T-helper 1 cell treated with Interleukin-12 subunit alpha and Interleukin-12 subunit beta and Interleukin-4 antibody, amounts not matched to agents 30 ng/mL and 1 ng/mL, for 36 hours (primary cell): ENCODE data around the gene ROBO1. TPM values are rescaled to one million over a fixed set of nuclear protein-coding genes. Genes with fewer than 3 reads are reported as not detected.
"Not testable (repeated sequence)": the region's sequence is repeated elsewhere in the genome, so short reads cannot be mapped to it uniquely, and the experiment has no call there.

Experiments
- intact Hi-C: fragments of 100-400 bp; cut with micrococcal nuclease; formaldehyde crosslinking; loops from one replicate; pipeline ENCODE4 v1.15.1; 2024
- total RNA-seq: library from RNA; stranded (reverse); gene quantifications from 2 replicates; pipeline ENCODE4 v1.2.3, GENCODE V29; 2022

ROBO1 gene
- total RNA-seq, 1 donor from 2014 or later = 0.93 TPM

DNA sequence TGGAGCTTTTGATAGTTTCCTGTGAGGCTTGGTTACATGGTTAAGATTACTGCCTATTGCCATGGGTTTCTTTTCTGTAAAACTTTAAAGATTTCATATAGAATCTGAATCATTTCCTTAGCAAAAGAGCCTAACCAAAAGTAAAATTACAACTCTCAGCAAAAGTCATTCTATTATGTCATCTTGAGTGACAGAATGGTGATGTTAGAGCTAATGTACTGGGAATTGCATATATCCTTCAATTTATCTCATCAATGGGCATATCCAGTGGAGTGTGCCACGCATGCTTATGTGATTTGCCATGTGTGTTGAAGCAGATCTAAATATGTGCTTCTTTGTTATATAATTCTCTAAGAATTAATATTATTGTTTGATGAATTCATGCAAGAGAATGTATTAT, 212.1 kb downstream of the ROBO1 start:
- intact Hi-C loops = no loop called here

DNA sequence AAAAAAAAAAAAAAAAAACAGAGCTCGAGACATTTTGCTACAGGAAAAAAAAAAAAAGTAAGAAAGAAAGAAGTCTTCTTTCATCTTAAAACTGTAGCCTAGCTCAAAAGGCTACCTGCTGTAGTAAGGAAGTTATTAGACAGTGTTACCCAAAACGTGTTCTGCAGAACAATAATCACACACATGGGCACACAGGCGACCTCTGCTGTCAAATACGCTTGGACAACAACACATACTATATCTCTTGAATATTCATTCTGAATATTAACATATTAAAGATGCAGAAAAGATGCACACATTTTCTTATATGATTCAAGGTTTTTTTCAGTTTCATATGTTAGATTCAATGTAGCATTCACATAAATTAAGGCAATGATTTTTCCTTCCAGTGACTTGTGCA, 215.8 kb downstream of the ROBO1 start:
- intact Hi-C loops = no loop called here

DNA sequence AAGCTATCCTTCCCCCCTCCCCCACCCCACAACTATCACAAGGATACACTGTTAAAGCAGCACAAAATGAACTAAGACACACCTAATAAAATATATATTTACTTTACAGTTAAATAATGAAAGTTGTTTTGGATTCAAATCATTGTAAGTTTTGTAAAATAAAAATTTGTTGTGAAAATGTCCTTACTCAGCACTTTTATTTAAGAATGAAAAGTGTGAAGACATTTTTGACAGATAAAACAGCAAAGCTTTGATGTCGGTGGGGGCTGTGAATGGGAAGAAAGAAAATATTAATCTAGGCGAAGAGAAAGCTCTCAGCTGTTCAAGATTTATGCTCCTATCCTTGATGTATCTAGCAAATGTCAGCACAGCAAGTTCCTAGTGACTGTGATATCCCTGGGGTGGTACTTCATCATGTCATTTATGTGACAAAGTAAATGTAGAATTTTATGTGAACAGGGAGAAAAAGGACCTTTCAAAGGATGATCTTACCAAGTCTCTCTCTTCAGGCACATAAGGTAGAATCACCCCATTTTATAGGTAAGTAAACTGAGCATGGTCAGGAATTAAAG, 216.4 kb downstream of the ROBO1 start:
- intact Hi-C loops = no loop called here

DNA sequence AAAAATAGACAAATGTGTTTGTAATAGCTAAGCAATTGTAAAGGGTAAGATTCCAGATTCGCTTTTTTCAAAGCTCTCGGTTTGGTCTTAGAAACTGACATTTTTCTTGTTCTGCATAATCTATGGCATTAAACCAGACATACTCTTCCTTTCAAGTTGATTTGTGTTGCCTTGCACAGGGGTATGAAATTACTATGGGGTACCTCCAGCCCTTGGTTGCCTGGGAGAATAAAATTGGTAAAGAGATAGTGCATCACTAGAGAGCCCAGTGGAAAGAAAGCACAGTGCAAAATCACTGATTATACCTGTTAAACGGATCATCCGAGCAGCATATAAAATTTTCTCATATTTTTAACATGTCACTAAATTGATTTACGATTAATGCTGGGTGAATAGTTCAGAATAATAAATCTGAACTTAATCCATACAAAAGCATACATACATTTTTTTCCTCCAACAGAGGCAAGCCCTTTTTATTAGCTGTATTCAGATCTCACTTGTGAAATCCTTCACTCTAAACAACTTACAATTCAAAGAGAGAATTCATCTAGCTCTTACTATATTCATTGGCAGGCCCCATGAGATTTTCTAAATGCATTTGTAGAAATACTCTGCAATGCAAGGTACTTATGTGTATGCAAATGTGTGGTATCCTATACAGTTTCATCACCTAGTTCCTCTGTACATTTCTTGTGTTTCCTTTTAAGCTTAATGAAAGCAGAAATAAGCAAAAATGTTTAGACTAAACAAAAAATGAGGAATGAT, 224.4 kb downstream of the ROBO1 start:
- intact Hi-C loops = no loop called here

DNA sequence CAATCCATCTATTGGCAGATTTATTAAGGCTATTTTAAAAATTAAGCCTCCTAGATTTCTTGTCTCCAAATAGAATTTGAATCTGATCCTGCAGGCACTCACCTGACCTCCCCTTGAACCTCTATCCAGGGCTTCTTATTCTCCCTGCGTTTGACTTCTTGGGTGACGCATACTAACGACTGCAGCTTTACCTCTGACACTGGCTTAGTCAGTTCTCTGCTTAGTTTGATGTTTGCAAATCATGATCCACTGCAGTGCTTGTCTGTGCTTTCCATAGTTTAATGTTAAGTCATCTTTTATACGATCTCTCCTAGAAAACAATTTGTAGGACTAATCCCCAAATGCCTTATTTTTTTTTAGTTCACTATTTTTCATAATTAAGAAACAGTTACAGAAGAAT, 233.1 kb downstream of the ROBO1 start:
- intact Hi-C loops = no loop called here

GRCh38 chr3:79531566-79532295, 236.1 kb downstream of the ROBO1 start:
- intact Hi-C loops = no loop called here

- intact Hi-C loops = loop anchor here (2.0 kb wide), 1 partner anchor 1721 kb away; no protein-coding TSS in a partner anchor
These were observed 246.5 kb downstream of the ROBO1 start for GRCh38 chr3:79521221-79521848.

DNA sequence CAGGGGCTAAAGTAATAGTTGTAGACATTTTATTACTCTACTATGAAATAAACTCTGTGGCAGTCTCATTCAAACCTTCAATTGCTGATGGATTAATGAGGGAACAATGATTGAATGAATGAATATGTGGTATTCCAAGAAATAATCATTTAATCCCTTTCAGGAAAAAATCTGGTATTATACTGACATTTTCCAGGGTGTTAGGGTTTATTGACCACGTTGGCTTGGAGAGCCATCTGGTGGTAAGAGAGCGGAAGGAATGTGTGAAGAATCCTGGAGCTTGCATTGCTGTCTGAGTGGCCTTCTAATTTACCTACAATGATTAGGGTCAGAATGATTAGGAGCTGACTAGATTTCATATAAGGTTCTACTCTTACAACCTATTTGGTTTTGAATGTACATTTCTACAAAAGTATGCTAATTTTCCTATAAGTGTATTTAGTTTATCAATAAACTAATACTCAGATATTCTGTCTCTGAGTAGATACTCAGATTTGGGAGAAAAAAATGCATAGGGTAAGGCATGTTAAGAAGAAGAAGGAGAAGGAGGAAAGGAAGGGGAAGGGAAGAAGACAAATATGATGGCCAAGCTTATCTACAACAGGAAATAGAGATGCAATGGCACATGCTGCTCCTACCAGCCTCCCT, 249.9 kb downstream of the ROBO1 start:
- intact Hi-C loops = no loop called here

DNA sequence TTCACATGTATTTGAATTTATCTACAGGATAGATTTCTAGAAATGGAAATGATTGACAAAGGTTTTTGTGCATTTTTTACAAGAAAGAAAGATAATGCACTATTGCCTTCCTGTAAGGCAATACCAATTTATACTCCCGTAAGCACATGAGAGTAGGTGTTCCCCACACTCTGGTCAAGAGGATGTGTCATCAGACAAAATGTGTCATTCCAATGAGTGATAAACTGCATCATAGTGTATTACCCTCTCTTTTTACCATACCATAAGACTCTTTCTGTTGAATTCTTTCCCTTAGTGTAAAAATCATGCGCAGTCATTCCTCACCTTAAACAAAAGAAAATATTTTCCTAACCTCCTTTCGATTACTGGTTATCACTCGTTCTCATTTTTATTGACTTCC, 251.0 kb downstream of the ROBO1 start:
- intact Hi-C loops = no loop called here

- intact Hi-C loops = no loop called here
These were observed 252.7 kb downstream of the ROBO1 start for GRCh38 chr3:79515072-79515471.

- intact Hi-C loops = no loop called here
These were observed 253.7 kb downstream of the ROBO1 start for GRCh38 chr3:79514069-79514468.

DNA sequence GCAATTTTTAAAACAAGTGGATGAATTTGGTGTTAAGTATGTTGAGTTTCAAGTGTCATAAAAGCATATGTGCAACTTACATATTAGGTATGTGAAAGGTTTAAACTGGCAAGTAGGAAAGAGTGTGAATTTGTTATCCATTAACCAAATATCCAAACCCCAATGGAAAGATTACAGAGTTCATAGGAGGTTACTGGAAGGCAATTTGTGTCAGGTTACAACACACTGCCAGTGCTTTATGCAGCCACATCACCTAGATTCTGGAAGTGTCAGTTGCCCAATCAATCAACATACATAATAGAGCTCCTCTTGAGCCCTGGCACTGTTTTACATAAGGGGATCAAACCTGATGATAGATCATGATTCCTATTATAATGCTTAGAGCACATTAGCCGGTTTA, 261.0 kb downstream of the ROBO1 start:
- intact Hi-C loops = no loop called here

DNA sequence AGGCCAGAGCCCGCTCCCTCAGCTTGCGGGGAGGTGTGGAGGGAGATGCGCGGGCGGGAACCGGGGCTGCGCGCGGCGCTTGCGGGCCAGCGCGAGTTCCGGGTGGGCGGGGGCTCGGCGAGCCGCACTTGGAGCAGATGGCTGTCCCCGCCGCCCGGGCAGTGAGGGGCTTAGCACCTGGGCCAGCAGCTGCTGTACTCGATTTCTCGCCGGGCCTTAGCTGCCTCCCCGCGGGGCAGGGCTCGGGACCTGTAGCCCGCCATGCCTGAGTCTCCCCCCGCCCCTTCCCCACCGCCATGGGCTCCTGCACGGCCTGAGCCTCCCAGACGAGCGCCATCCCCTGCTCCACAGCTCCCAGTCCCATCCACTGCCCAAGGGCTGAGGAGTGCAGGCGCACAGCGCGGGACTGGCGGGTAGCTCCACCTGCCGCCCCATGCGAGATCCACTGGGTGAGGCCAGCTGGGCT, 265.5 kb downstream of the ROBO1 start:
- intact Hi-C loops = not testable (repeated sequence)

- intact Hi-C loops = loop anchor here (1.0 kb wide), 1 partner anchor 838 kb away; no protein-coding TSS in a partner anchor
These were observed 270.2 kb downstream of the ROBO1 start for GRCh38 chr3:79497447-79498111.

GRCh38 chr3:79491029-79491641, 276.7 kb downstream of the ROBO1 start:
- intact Hi-C loops = no loop called here

DNA sequence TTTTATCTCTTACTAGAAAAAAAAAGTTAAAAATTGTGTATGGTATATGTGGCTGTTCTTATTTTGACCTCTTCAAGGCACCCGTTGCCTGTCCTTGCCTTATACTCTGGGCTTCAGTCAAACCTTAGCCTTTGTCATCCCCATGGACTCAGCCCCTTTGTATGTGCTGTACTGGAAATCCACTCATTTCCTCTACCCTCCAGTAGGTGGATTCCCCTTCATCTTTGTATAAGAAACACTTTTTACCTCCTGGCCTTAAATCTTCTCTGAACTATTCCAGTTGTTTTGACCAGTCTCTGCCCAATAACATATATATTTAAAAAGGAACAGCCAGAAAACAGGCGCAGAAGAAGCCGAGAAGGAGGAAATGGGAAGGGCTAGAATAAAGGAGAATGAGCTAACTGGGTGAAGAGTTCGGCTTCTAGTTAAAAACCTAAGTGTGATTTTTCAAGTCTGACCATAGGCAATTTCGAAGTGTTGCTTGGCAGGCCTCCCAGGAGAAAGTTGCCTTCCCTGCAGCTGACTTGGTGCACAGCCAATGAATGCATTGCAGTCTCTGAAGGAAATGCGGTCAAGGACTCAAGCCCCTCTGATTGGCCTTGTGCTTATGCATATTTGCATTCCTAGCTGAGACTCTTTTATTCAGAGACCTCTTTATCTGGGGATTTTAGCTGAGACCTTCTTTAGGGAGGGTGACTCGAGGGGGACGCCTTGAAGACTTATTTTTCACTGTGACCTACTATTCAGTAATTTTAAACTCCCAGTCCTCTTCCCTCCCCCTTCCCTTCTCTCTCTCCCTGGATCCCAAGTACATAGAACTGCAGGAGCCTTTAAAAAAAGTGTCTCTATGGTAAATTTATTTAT, 277.4 kb downstream of the ROBO1 start:
- intact Hi-C loops = no loop called here

GRCh38 chr3:79488407-79488806, 279.4 kb downstream of the ROBO1 start:
- intact Hi-C loops = no loop called here

DNA sequence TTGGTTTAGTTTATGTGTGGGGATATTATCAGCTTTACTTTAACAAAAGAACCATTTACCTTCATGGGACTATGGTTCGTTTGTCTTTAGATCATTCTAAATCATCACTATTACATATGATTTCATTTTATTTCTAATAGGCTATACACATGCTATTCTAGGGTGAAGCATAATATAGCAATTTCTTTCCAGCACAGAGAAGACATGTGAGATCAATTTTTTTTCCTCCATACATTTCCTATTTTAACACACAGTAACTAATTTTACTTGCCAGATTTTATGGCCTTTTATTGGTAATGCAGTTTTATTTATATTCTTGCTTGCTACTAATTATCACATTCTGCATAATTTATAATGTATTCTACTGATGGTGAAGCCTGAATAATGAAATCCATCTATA, 287.1 kb downstream of the ROBO1 start:
- intact Hi-C loops = no loop called here

DNA sequence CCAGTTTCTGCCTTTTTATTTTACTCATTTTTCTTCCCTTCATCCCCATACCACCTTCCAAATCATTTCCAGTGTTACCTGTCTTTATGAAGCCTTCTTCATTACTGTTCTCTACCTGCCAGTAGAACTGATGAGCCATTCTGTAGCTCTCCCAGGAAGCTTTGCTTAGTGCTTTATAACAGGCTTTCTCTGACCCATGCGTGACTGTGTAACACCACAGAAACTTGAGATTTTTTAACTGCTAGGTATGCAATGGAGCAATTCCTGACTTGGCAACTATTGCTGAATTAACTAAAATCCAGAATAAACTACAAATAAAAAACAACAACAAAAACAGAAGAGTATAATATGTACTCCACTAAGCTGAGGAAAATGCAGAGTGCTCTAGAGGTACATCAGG, 289.2 kb downstream of the ROBO1 start:
- intact Hi-C loops = no loop called here
